ENCODE data around the gene CNKSR3.

CNKSR3 gene

DNA sequence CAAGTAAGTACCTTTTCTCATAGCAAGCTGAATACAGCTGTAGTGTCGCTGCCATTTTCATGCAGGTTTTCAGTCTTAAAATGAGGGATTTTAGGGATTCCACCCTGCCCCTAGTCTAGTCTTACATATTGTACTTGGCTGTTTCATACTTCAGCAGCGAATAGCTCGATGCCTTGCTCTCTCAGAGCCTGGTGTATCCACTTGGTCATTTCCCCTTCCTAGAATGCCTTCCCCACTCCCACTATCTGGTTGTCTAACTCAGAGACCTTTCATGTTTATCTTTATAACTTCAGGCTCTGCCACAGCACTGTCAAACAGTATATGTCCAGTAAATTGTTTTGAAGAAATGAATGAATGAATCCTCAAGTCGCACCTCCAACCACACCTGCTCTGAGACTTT lies 132.8 kb downstream of the CNKSR3 start:
- DNase-seq, result no peak

DNA sequence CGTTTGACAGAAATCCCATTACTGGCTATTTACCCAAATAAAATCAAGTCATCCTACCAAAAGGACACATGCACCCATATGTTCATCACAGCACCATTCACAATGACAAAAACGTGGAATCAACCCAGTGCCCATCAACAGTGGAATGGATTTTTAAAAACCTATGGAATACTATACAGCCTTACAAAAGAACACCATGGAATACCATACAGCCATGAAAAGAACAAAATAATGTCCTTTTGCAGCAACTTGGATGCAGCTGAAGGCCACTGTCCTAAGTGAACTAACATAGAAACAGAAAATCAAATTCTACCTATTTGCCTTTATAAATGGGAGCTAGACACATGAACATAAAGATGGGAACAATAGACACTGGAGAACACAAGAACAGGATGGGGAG lies 136.5 kb downstream of the CNKSR3 start:
- DNase-seq, result no peak

DNA sequence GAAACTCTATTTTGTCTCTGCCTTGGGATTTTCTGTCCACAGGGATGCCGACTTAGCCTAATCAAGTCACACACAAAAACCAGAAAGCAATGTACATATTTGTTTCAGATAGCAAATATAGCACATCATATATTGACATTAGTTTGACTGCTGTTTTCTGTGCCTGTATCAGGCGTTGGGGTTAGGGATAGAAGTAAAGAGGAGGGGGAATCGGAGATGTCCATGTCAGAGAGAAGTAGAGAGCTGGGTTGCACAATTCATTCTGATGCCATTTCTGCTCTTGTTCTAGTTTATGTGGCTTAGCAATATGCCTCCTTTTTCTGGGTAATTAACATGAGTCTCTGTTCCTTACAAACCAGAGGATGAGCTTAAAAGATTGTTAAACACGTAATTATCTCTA lies 139.2 kb downstream of the CNKSR3 start:
- DNase-seq, result no peak

DNA sequence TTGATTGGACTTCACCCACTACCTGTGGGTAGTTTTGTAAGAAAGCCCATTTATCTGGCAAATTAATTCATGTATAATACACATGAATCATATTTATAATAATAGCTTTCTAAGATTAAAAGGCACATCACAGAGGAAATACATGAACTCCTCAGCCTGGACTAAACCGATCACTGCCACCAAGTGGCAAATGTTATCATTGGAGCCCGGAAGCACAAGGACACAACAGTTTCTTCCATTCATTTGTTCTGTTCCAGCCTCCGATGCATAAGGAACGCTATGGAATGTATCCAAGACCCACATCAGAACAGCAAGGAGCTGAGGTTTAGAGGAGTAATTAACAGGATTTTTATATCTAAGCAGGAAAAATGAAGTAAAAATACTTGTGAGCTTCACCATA lies 139.9 kb downstream of the CNKSR3 start:
- DNase-seq, result no peak

- no peak for DNase-seq
These were observed 142.4 kb downstream of the CNKSR3 start for GRCh38 chr6:154367839-154368695.

DNA sequence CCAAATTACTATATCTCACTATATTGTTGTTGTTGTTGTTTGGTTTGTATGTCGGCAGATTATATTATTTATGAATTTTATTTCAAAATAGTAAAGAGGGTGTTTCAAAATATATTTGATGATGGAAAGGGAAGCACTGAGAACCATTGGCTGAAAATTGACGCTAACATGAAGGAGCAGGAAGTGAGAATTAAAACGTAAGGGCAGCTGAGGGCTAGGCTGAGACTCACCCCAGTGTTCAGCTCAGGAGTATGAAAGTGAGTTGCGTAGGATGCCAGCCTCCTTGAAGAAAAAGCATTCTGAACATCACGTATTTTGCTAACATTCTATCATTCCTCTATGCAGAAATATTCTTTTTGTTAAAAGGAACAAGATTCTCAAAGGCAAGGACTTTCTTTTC lies 143.1 kb downstream of the CNKSR3 start:
- no peak for DNase-seq

DNA sequence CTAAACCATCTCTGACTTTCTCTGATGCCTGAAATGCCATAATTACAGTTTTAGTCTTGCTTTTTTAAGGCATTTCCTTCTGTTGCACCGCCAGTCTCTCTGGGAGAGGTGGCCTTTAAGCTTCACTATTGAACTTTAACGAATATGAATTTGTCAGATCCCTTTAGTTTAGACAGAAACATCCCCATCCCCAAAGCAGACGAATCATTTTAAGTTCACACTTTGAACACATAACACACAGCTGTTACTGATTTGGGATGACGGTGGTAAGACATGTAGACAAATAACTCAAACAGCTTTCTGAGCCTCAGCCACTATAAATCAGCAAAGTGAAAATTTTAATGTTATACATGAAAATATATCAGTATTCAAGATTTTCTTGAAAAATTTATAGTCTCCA lies 146.7 kb downstream of the CNKSR3 start:
- DNase-seq, result no peak

GRCh38 chr6:154361476-154361875 lies 149.0 kb downstream of the CNKSR3 start:
- no peak for DNase-seq

GRCh38 chr6:154360476-154360875 lies 150.0 kb downstream of the CNKSR3 start:
- DNase-seq, result no peak

DNA sequence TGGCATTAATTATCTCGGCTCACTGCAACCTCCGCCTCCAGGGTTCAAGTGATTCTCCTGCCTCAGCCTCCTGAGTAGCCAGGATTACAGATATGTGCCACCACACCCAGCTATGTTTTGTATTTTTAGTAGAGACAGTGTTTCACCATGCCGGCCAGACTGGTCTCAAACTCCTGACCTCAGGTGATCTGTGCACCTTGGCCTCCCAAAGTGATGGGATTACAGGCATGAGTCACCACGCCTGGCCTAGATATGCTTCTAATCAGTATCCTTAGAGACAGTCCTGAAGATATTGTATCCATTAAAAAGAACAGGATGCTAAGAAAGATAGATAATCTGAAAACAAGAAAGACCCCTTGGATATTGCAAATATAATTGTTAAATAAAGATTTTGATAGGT lies 150.8 kb downstream of the CNKSR3 start:
- no peak for DNase-seq

GRCh38 chr6:154359161-154359574 lies 151.3 kb downstream of the CNKSR3 start:
- no peak for DNase-seq

DNA sequence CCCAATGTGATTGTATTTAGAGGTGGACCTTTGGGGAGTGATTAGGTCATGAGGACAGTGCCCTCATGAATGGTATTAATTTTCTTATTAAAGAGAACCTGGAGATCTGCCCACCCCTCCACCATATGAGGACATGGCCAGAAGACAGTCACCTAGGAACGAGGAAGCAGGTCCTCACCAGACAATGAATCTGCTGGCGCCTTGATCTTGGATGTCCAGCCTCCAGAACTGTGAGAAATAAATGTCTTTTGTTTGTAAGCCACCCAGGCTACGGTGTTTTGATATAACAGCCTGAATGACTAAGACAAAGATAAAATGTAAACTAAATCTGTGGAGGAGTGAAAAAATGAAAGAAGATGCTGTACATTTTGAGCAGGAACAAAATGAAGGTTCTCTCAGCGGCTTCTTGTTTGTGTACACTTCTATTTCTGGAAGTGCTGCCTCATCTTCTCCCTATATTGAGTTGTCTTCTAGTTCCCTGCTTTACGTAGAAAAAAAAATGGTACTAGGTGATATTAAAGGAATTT lies 152.4 kb downstream of the CNKSR3 start:
- no peak for DNase-seq

- DNase-seq, result no peak
These were observed 153.8 kb downstream of the CNKSR3 start, which contains the start of gene IPCEF1 for GRCh38 chr6:154356690-154357089. TSS of gene IPCEF1 (minus strand) at chr6:154356803. CDS start at chr6:154265947, 90,856 bp downstream.

GRCh38 chr6:154356113-154356512 lies 154.4 kb downstream of the CNKSR3 start:
- no peak for DNase-seq

- DNase-seq, result no peak
These were observed 156.2 kb downstream of the CNKSR3 start for GRCh38 chr6:154354265-154354777.

DNA sequence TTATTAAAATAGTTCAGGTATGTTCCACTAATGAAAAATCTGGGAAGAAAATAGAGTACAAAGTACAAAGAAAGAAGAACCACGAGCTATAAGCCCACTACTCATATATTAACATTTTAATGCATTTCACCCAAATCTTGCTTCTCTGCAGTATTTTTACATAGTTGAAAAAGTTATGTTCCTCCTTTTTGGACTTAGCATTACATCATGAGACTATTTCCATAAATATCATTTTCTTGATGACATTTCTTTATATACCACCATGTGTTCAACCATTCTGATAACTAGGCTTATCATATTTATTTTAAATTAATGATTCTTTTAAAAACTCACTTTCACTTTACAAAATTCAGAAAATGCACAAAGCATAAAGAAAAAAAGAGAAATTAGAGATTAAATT lies 156.9 kb downstream of the CNKSR3 start:
- no peak for DNase-seq

DNA sequence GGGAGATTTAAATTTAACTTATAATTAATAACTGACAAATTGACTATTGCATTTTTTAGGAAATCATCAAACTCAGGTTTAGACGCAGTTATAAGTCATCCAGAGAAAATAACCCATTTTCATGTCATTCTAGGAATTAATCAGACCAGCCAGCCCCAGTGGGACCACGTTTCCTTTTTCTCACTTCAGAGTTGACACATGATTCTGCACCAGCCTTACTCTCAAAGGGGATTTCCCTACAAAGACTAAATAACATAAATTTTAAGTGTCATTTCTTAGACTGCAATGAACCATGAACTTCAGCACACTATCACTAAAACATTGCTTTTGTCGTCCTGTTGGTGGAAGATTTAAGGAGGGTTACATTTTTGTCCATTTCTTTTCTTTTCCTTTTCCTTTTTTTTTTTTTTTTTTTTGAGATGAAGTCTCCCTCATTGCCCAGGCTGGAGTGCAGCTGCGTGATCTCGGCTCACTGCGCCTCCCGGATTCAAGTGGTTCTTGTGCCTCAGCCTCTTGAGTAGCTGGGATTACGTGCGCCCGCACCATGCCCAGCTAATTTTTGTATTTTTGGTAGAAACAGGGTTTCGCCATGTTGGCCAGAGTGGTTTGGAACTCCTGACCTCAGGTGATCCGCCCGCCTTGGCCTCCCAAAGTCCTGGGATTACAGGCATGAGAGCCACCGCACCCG lies 157.4 kb downstream of the CNKSR3 start:
- peak; percentile 52 for DNase-seq

DNA sequence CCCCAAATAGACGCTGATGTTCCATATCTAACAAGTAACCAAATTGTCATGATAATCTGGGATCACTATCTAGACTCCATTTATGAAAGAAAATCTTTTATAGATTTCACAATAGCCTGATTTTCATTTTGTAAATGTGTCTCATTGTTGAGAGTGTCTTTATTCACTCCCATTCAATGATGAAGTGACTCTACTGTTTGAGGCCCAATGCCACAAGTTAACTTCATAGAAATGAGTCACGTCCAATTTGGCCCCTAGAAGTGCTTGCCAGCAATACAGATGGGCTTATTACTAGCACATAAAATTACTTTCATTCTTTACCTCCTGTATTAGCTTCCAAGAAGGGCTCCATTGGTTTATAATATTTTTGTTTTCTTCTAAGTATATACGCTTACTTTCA lies 160.2 kb downstream of the CNKSR3 start:
- no peak for DNase-seq

DNA sequence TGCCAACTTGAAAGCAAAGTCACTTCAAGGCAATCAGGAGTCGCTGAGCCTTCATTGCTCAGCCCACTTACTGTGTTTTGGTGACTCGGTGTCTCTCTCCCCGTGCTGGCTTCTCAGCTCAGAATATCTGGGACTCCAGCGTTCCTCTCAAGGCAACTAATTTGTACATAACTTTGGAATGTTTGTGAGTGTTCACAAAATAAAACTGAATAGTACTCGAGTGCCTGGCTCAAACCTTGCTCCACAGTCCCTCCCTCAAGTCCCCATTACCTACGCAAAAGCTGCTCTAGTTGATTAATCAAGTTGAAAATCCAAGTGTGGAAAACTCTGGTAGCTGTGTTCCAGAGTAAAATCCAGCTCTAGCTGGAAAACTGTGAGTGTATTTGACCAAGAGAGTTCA lies 162.5 kb downstream of the CNKSR3 start:
- no peak for DNase-seq

GRCh38 chr6:154345811-154346210 lies 164.7 kb downstream of the CNKSR3 start:
- DNase-seq, result no peak

GRCh38 chr6:154343473-154344308 lies 166.8 kb downstream of the CNKSR3 start:
- no peak for DNase-seq

- DNase-seq, result no peak
These were observed 168.6 kb downstream of the CNKSR3 start for GRCh38 chr6:154341871-154342270.

DNA sequence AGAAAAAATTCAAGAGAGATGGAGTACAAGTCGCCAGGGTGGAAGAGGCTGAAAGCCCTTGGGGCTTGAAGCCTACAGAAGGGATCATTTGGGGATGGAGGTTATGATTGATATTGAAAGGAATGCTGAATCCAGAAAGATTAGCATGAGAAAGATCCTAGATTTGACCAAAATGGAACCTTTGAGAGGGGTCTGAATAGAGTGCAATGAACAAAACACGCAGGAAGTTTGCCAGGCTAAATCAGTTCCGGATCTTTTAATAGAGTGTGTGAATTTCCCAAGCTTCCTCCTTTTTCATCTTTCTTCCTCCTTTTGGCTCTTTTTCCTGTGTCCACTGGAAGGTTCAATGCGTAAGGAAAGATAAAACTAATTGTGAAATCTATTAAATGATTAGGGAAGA lies 169.1 kb downstream of the CNKSR3 start:
- no peak for DNase-seq
